ENCODE results near the gene PSMC3. TPM values are rescaled to one million over a fixed set of nuclear protein-coding genes. Genes with fewer than 3 reads are reported as not detected.

Gene PSMC3
- total RNA-seq (100 to 1,000 TPM in 1 of 2 donors, 10 to 100 TPM in 1; 84.2 to 117 TPM), polyA plus RNA-seq (100 to 1,000 TPM; 181 to 204 TPM)
- long read RNA-seq, donor 1, transcript PSMC3-212 (12 exons, 1,373 nt): major isoform, 581 of 660 reads
- long read RNA-seq, donor 1, partial matches to known transcripts: 29 of 660 reads
- long read RNA-seq, donor 1, other reads (novel, unspliced or antisense): 50 of 660 reads
- long read RNA-seq, donor 2, transcript PSMC3-212 (12 exons, 1,373 nt): major isoform, 46 of 58 reads
- long read RNA-seq, donor 2, partial matches to known transcripts: 8 of 58 reads
- long read RNA-seq, donor 2, other reads (novel, unspliced or antisense): 3 of 58 reads

- Histone ChIP-seq H3K27me3 (ENCODE audit: control insufficient read depth in 1 of 2, insufficient read depth in 2 of 2, low read length in 1 of 2) (no peaks in the 10 kb centered on the region), H3K4me3 (ENCODE audit: low read length in 2 of 2) (peak within 1 kb of the TSS; percentile 83 to 94), H3K36me3 (ENCODE audit: control insufficient read depth in 1 of 2, insufficient read depth in 2 of 2, low read length in 1 of 2) (peaks cover 4 to 5% of the 10 kb centered on the region in 2 donors), H3K4me1 (ENCODE audit: control insufficient read depth in 1 of 2, insufficient read depth in 2 of 2, low read length in 2 of 2) (no peaks in the 10 kb centered on the region), H3K9me3 (ENCODE audit: control insufficient read depth, low read length) (no peaks in the 10 kb centered on the region), H3K27ac (ENCODE audit: low read depth in 1 of 2, low read length in 2 of 2) (peak within 1 kb of the TSS; percentile 19 to 76)
- peak; percentile 98 for ATAC-seq (ENCODE audit: low FRiP score)
- 0 to 1% methylated on average over 62 of the region's 62 CpGs for WGBS, 2 donors
- DNase-seq: peak; percentile 99 to 100
- intact Hi-C loops (cut with DNase I): loop anchor here in 1 of 2 donors (1.0 kb wide), 1 partner anchor 10 kb away; no protein-coding TSS in a partner anchor
Observed at GRCh38 chr11:47426062-47426956, at the start of gene PSMC3. Gene PSMC3, minus strand, starts transcription at chr11:47426439. Its CDS starts 160 bp downstream, at chr11:47426279.

DNA sequence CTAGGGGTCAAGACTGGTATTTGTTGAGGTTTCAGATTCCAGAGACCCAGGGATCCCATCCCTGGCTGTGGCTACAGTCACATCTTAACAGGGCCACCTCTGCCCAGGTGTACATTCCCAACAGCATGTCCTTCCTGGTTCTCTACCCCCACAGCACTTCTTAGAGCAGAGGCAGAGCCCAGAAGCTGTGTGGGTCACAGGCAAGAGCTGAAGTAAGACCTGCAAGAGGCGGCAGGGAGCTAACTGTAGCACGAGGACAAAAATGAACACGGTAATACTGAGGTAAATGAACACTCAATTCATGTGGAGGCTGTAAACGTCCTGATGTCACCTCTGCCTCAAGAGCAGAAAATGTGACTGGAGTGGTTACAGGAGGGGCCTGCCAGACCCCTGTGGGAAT lies 44.4 kb upstream of the PSMC3 start:
- intact Hi-C loops (cut with DNase I): loop anchor here in 1 of 2 donors (5.0 kb wide), 1 partner anchor 37 kb away; no protein-coding TSS in a partner anchor
- H3K27ac ChIP-seq (ENCODE audit: low read depth in 1 of 2, low read length in 2 of 2): no peak overlapping the region
- WGBS, 2 donors: 73 to 75% methylated on average over 4 of the region's 4 CpGs

GRCh38 chr11:47469361-47470179 lies 43.3 kb upstream of the PSMC3 start:
- Histone ChIP-seq H3K4me3 (ENCODE audit: low read length in 2 of 2) (no peak overlapping the region), H3K36me3 (ENCODE audit: control insufficient read depth in 1 of 2, insufficient read depth in 2 of 2, low read length in 1 of 2) (peaks cover 6 to 8% of the 10 kb centered on the region in 2 donors), H3K27ac (ENCODE audit: low read depth in 1 of 2, low read length in 2 of 2) (no peak overlapping the region), H3K9me3 (ENCODE audit: control insufficient read depth, low read length) (no peaks in the 10 kb centered on the region), H3K4me1 (ENCODE audit: control insufficient read depth in 1 of 2, insufficient read depth in 2 of 2, low read length in 2 of 2) (no peaks in the 10 kb centered on the region), H3K27me3 (ENCODE audit: control insufficient read depth in 1 of 2, insufficient read depth in 2 of 2, low read length in 1 of 2) (no peaks in the 10 kb centered on the region)
- DNase-seq (peak in 1 of 2 donors; percentile 24), ATAC-seq (ENCODE audit: low FRiP score) (peak; percentile 4)
- intact Hi-C loops (cut with DNase I): loop anchor here in 1 of 2 donors (5.0 kb wide), 2 partner anchors 38 to 53 kb away; no protein-coding TSS in a partner anchor
- 79 to 81% methylated on average over 7 of the region's 7 CpGs for WGBS, 2 donors

More for the DNA sequence above, 44.4 kb upstream of the PSMC3 start:
- Histone ChIP-seq H3K27me3 (ENCODE audit: control insufficient read depth in 1 of 2, insufficient read depth in 2 of 2, low read length in 1 of 2) (no peaks in the 10 kb centered on the region), H3K9me3 (ENCODE audit: control insufficient read depth, low read length) (no peaks in the 10 kb centered on the region), H3K36me3 (ENCODE audit: control insufficient read depth in 1 of 2, insufficient read depth in 2 of 2, low read length in 1 of 2) (peaks cover 6 to 8% of the 10 kb centered on the region in 2 donors), H3K4me3 (ENCODE audit: low read length in 2 of 2) (no peak overlapping the region), H3K4me1 (ENCODE audit: control insufficient read depth in 1 of 2, insufficient read depth in 2 of 2, low read length in 2 of 2) (no peaks in the 10 kb centered on the region)
- ATAC-seq (ENCODE audit: low FRiP score) (no peak), DNase-seq (peak in 1 of 2 donors; percentile 51)

DNA sequence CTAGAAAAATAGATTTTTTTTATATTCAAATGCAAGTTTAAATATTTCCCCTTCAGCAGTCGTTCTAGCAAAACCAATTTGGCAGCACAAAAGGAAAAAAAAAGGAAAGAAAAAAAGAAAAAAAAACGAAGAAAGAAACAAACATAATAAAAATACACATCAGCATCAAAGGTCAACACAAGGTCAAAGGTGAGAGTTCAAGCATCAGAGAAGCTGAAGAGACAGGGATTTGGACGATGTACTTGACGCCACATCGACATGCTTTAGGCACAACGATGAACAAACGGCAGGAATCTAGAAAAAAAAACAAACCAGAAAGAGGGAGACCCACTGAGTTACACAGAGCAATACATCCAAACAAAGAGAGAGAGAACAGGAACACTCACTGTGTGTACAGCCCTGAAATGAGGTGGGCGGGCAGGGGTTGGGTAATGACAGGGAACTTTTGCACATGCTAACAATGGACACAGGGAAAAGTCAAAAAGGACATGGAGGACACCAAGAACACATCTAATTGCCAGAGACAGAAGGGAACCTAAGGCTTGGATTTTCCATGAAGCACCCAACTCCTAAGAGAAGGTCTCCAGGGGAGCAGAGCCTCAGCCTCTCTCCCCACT lies 42.5 kb upstream of the PSMC3 start:
- DNase-seq: peak in 1 of 2 donors; percentile 26
- Histone ChIP-seq H3K36me3 (ENCODE audit: control insufficient read depth in 1 of 2, insufficient read depth in 2 of 2, low read length in 1 of 2) (peaks cover 6% of the 10 kb centered on the region in 2 donors), H3K27me3 (ENCODE audit: control insufficient read depth in 1 of 2, insufficient read depth in 2 of 2, low read length in 1 of 2) (no peaks in the 10 kb centered on the region), H3K4me3 (ENCODE audit: low read length in 2 of 2) (no peak overlapping the region), H3K4me1 (ENCODE audit: control insufficient read depth in 1 of 2, insufficient read depth in 2 of 2, low read length in 2 of 2) (no peaks in the 10 kb centered on the region), H3K9me3 (ENCODE audit: control insufficient read depth, low read length) (no peaks in the 10 kb centered on the region), H3K27ac (ENCODE audit: low read depth in 1 of 2, low read length in 2 of 2) (no peak overlapping the region)
- ATAC-seq (ENCODE audit: low FRiP score): no peak
- intact Hi-C loops (cut with DNase I): loop anchor here in 1 of 2 donors (5.0 kb wide), 1 partner anchor 54 kb away; no protein-coding TSS in a partner anchor
- 54 to 57% methylated on average over 8 of the region's 8 CpGs for WGBS, 2 donors

GRCh38 chr11:47467357-47467756 lies 41.1 kb upstream of the PSMC3 start:
- peaks cover 4 to 6% of the 10 kb centered on the region in 2 donors for H3K36me3 ChIP-seq (ENCODE audit: control insufficient read depth in 1 of 2, insufficient read depth in 2 of 2, low read length in 1 of 2)
- ATAC-seq (ENCODE audit: low FRiP score) (peak; percentile 17), DNase-seq (peak in 1 of 2 donors; percentile 37)
- H3K9me3 ChIP-seq (ENCODE audit: control insufficient read depth, low read length): no peaks in the 10 kb centered on the region
- no peak overlapping the region for H3K27ac ChIP-seq (ENCODE audit: low read depth in 1 of 2, low read length in 2 of 2)
- intact Hi-C loops (cut with DNase I): loop anchor here in 1 of 2 donors (5.0 kb wide), 1 partner anchor 55 kb away; no protein-coding TSS in a partner anchor
- no peaks in the 10 kb centered on the region for H3K27me3 ChIP-seq (ENCODE audit: control insufficient read depth in 1 of 2, insufficient read depth in 2 of 2, low read length in 1 of 2)
- WGBS, 2 donors: 79 to 82% methylated on average over 7 of the region's 7 CpGs
- H3K4me3 ChIP-seq (ENCODE audit: low read length in 2 of 2): no peak overlapping the region
- no peaks in the 10 kb centered on the region for H3K4me1 ChIP-seq (ENCODE audit: control insufficient read depth in 1 of 2, insufficient read depth in 2 of 2, low read length in 2 of 2)

DNA sequence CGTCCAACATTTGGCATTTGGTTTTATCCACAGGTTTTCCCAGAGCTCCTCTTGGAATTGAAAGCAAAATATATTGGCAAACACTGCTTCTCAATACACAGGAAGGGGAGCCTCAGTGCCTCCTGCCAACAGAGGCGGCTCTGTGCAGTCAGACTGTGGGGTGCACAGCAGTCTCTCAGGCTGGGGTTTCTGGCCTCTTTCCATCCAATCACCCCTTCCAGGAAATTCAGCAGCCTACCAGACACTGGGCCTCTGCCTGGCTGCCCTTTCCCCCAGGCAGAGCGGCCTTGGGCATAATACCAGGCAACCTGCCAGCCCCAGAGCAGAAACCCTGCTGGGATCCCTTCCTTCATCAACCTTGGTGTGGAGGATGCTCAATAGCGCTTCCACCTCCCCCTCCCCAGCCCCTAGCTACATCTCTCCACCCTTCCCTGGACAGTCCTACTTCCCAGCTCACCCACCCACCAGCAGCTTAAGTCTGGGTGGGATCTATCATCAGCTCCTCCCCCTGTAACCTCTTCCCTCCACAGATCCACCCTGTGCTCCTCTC lies 40.5 kb upstream of the PSMC3 start:
- Histone ChIP-seq H3K36me3 (ENCODE audit: control insufficient read depth in 1 of 2, insufficient read depth in 2 of 2, low read length in 1 of 2) (peaks cover 0 to 6% of the 10 kb centered on the region in 2 donors), H3K4me1 (ENCODE audit: control insufficient read depth in 1 of 2, insufficient read depth in 2 of 2, low read length in 2 of 2) (no peaks in the 10 kb centered on the region), H3K4me3 (ENCODE audit: low read length in 2 of 2) (no peak overlapping the region), H3K9me3 (ENCODE audit: control insufficient read depth, low read length) (no peaks in the 10 kb centered on the region), H3K27ac (ENCODE audit: low read depth in 1 of 2, low read length in 2 of 2) (peak overlapping the region in 1 of 2 donors; percentile 5), H3K27me3 (ENCODE audit: control insufficient read depth in 1 of 2, insufficient read depth in 2 of 2, low read length in 1 of 2) (no peaks in the 10 kb centered on the region)
- DNase-seq (peak; percentile 41 to 71), ATAC-seq (ENCODE audit: low FRiP score) (peak; percentile 59)
- intact Hi-C loops (cut with DNase I): loop anchor here in 1 of 2 donors (5.0 kb wide), 1 partner anchor 56 kb away; no protein-coding TSS in a partner anchor
- WGBS, 2 donors: 29% methylated on average over 4 of the region's 4 CpGs

GRCh38 chr11:47466201-47466600 lies 40.0 kb upstream of the PSMC3 start:
- intact Hi-C loops (cut with DNase I): loop anchor here in 1 of 2 donors (5.0 kb wide), 1 partner anchor 56 kb away; no protein-coding TSS in a partner anchor
- 14 to 28% methylated on average over 5 of the region's 5 CpGs for WGBS, 2 donors
- H3K4me1 ChIP-seq (ENCODE audit: control insufficient read depth in 1 of 2, insufficient read depth in 2 of 2, low read length in 2 of 2): no peaks in the 10 kb centered on the region
- DNase-seq (no peak), ATAC-seq (ENCODE audit: low FRiP score) (no peak)
- H3K4me3 ChIP-seq (ENCODE audit: low read length in 2 of 2): no peak overlapping the region
- H3K9me3 ChIP-seq (ENCODE audit: control insufficient read depth, low read length): no peaks in the 10 kb centered on the region
- H3K27me3 ChIP-seq (ENCODE audit: control insufficient read depth in 1 of 2, insufficient read depth in 2 of 2, low read length in 1 of 2): no peaks in the 10 kb centered on the region
- no peak overlapping the region for H3K27ac ChIP-seq (ENCODE audit: low read depth in 1 of 2, low read length in 2 of 2)
- peaks cover 0 to 3% of the 10 kb centered on the region in 2 donors for H3K36me3 ChIP-seq (ENCODE audit: control insufficient read depth in 1 of 2, insufficient read depth in 2 of 2, low read length in 1 of 2)
